ENCODE measurements around the gene TRIM50. TPM values are rescaled to one million over a fixed set of nuclear protein-coding genes. Genes with fewer than 3 reads are reported as not detected.

TRIM50 gene
- total and polyA plus RNA-seq, 2 experiments from 2014 or later = 0.10 TPM; not detected in 1

DNA sequence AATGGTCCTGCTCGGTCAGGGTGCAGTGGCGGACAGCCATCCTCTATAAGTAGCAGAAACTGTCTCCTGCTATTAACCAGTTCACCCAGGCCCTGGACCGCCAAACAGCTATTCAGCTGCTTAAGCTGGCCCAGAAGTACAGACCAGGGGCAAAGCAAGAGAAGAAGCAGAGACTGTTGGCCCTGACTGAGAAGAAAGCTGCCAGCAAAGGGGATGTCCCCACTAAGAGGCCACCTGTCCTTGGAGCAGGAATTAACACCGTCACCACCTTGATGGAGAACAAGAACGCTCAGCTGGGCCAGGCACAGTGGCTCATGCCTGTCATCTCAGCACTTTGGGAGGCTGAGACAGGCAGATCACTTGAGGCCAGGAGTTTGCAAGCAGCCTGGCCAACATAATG, 13.6 kb downstream of the TRIM50 start (continued):
- no peak for TF ChIP-seq ZNF462 (CRISPR knock-in tag; IDR thresholded peaks at IDR 0.05)
- TF ChIP-seq ZNF114 (CRISPR knock-in tag; IDR thresholded peaks at IDR 0.05) = no peak
- no peak for TF ChIP-seq POLR2AphosphoS5 (IDR thresholded peaks at IDR 0.05; ENCODE audit: low read depth)

- DNase-seq (ENCODE audit: low spot score) (no peak), ATAC-seq (no peak)
- peaks cover 10% of the 10 kb centered on the region for H3K27me3 Mint-ChIP-seq (ENCODE audit: insufficient read depth, low read depth, poor library complexity)
- no peak overlapping the region for H3K27ac Mint-ChIP-seq
- Histone ChIP-seq H4K20me1 (replicated peaks; ENCODE audit: insufficient read depth) (no peaks in the 10 kb centered on the region), H2AFZ (no peak overlapping the region), H3K9me2 (ENCODE audit: insufficient read depth) (0 out of 2 replicates have a peak, but pooled peaks cover 3% of the 10 kb centered on the region), H3K36me3 (ENCODE audit: insufficient read depth) (no peaks in the 10 kb centered on the region), H3K4me1 (ENCODE audit: insufficient read depth) (no peaks in the 10 kb centered on the region), H3F3A (replicated peaks; ENCODE audit: low read depth) (no peaks in the 10 kb centered on the region), H3K4me3 (no peak overlapping the region), H3K4me2 (no peak overlapping the region), H3K79me2 (replicated peaks; ENCODE audit: insufficient read depth) (no peaks in the 10 kb centered on the region), H3K27ac (ENCODE audit: low read depth) (no peak overlapping the region), H3K27me3 (ENCODE audit: insufficient read depth) (no peaks in the 10 kb centered on the region)
- no peaks in the 10 kb centered on the region; the same call in 2 of the 3 replicates for H3K9me3 Mint-ChIP-seq
- H3K36me3 Mint-ChIP-seq (ENCODE audit: low read depth) = no peaks in the 10 kb centered on the region; the same call in 2 of the 3 replicates
- no peak overlapping the region for H3K4me3 Mint-ChIP-seq
- H3K4me1 Mint-ChIP-seq = no peaks in the 10 kb centered on the region; the same call in 2 of the 3 replicates
- TF ChIP-seq NANOG (IDR thresholded peaks at IDR 0.05; ENCODE audit: borderline replicate concordance) (no peak), CREB1 (CRISPR knock-in tag; IDR thresholded peaks at IDR 0.05; ENCODE audit: low read depth) (no peak), ZNF462 (CRISPR knock-in tag; IDR thresholded peaks at IDR 0.05) (no peak), STAT1 (IDR thresholded peaks at IDR 0.05; ENCODE audit: unreplicated experiment) (no peak), JUNB (IDR thresholded peaks at IDR 0.05; ENCODE audit: unreplicated experiment) (no peak), POLR2AphosphoS5 (IDR thresholded peaks at IDR 0.05; ENCODE audit: low read depth) (no peak), ETS1 (IDR thresholded peaks at IDR 0.05) (no peak), EZH2 (IDR thresholded peaks at IDR 0.05; ENCODE audit: low read depth, unreplicated experiment) (no peak), ZNF114 (CRISPR knock-in tag; IDR thresholded peaks at IDR 0.05) (no peak)
Measured at GRCh38 chr7:73313521-73313906, 14.4 kb downstream of the TRIM50 start.

Data from GM23338 (cell line).